GM12864 (cell line): ENCODE data around the gene KCNQ1.

ENCODE experiments used
- DNase-seq: peaks from one replicate; pipeline ENCODE4 v3.0.0-alpha.2; 2011; ENCODE audit warnings: low read depth
- H3K4me3 ChIP-seq: 2 replicates; pipeline ENCODE4 v1.5.1; 2011; ENCODE audit warnings: mild to moderate bottlenecking, low read depth, low read length, control low read depth
- TF ChIP-seq, protein P1 (sequence below): IDR thresholded peaks from 2 replicates; pipeline ENCODE4 v1.5.1; 2011; ENCODE audit warnings: low read depth, mild to moderate bottlenecking, moderate library complexity, low read length, control low read depth, inconsistent platforms; ENCODE audit errors: missing control alignments

KCNQ1 gene

DNA sequence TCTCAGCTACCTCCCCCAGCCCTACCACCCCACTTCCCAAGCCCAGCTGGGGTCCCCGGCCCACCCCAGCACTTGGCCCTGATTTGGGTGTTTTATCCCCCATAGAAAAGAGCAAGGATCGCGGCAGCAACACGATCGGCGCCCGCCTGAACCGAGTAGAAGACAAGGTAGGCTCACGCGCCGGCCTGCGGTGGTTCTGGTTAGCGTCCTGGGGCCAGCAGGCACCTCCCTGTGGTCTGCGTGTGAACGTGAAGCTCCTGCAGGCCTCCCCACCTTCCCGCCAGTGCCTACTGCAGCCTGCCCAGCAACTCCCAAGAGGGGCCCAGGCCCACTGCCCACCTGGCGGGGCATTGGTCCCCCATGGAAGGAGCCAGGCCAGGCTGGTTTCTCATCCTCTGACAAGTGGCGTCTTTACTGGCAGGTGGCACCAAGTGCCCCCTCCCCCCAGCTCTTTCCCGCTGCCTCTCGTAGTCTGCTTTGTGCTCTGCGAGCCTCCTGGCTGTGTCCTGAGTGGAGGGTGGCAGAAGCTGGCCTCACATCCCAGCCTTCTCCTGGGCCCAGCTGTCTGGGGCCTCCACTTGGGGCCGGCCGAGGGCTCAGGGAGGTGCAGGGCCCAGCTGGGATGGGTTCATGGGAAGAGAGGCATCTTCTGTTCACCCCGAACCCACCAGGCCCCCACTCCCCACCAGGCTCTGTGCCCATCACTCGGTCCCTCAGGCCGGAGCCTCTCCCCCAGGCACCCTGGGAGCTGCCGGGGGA, 333.2 kb downstream of the KCNQ1 start:
- TF ChIP-seq, protein P1, sequence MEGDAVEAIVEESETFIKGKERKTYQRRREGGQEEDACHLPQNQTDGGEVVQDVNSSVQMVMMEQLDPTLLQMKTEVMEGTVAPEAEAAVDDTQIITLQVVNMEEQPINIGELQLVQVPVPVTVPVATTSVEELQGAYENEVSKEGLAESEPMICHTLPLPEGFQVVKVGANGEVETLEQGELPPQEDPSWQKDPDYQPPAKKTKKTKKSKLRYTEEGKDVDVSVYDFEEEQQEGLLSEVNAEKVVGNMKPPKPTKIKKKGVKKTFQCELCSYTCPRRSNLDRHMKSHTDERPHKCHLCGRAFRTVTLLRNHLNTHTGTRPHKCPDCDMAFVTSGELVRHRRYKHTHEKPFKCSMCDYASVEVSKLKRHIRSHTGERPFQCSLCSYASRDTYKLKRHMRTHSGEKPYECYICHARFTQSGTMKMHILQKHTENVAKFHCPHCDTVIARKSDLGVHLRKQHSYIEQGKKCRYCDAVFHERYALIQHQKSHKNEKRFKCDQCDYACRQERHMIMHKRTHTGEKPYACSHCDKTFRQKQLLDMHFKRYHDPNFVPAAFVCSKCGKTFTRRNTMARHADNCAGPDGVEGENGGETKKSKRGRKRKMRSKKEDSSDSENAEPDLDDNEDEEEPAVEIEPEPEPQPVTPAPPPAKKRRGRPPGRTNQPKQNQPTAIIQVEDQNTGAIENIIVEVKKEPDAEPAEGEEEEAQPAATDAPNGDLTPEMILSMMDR: no peak
- DNase-seq: no peak
- no peak overlapping the region for H3K4me3 ChIP-seq

DNA sequence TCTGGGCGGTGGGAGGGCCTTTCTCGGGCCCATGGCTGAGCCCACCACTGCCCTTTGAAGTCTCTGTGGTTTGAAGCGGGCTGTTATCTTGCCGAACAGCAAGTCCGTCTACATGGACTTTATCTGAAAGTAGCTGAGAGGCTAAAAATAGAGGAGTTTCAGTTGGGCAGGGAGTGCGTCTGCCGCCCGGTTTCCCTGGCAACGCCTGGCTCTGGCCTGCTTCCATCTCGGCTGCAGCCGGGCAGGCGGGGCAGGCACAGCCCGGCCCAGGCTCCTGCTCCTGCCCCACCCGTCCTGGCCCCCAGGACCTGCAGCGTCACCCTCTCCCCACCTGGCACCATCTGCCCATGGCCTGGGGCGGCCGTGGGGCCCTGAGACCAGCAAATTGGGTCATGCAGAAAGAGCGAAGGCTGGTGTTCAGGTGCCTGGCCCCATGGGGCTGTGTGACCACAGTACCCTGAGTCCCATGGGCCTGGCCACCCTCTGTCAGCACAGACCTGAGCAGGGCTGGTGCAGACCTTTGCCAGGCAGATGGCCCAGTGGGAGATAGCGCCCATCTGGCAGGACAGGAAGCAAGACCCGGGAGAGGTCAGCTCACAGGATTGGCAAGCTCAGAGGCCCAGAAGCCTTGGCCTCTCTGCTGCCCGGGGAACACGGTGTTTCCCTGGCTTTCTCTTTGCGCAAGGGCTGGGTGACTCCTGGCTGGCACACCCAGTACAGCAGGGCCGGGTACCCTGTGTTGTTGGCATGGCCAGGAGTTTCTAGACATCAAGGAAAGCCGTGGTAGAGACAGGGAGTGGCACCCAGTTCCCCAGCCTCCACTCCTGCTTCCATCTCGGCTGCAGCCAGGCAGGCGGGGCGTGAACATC, 334.1 kb downstream of the KCNQ1 start:
- H3K4me3 ChIP-seq: no peak overlapping the region
- no peak for DNase-seq
- TF ChIP-seq, protein P1: no peak

DNA sequence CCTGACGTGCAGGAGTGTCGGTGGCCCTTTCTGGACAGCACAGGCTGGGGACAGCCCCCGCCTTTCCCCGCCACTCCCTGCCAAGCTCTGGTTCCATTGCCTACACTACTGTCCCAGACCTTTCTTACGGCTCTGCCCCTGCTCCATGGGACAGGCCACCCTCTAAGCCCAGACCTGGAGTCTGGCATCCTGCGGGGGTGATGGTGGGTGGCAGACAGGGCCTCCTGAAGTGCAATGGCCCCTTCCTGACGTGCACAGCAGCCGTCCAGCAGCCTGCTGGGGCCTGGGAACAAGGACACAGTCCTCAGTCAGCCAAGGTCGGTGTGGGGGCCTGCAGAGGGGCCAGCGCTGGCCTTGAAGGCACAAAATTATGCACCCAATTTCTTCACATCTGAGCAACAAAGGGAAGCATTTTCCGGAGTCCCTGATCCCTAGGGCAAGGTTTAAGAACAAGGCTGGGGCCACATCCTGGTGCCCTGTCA, 334.7 kb downstream of the KCNQ1 start:
- H3K4me3 ChIP-seq: no peak overlapping the region
- TF ChIP-seq, protein P1: no peak
- no peak for DNase-seq

DNA sequence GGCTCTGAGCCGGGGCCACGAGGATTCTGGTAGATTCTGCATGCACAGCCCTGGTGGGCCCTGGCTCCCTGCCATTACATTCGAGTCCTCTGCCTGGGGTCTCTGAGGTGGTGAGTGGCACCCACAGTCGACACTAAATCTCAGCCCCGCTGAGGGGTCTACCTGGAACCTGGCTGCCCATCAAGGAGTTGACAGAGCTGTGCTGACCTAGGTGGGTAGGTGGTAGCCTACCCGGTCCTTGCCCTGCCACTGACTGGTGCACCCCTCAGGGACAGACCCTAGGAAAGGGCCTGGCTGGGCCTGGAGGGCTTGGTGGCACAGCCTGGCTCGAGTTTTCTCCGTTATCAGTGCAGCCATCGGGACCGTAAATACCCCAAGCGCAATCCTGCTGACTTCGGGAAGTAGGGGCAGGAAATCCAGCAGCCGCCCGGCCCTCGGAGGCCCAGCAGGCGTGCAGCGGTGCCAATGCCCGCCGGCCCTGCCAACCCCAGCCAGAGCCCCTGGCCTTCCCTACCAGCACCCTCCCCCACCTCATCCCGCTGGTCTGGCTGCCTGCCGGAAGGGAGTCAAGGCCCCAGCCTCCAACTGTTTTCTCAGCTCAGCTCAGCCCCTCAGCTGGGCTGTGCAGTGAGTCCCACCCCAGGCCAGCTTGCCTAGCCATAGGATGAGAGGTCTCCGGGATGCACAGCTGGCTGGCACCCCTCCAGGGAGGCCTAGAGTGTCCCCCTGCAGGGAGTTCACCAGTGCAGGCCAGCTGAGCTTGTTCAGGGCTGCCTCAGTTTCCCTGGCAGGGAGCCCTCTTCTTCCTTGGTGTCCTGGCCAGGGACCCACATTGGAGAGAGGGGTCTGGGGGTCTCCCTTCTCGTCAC, 335.4 kb downstream of the KCNQ1 start:
- H3K4me3 ChIP-seq: no peak overlapping the region
- TF ChIP-seq, protein P1: no peak
- no peak for DNase-seq

DNA sequence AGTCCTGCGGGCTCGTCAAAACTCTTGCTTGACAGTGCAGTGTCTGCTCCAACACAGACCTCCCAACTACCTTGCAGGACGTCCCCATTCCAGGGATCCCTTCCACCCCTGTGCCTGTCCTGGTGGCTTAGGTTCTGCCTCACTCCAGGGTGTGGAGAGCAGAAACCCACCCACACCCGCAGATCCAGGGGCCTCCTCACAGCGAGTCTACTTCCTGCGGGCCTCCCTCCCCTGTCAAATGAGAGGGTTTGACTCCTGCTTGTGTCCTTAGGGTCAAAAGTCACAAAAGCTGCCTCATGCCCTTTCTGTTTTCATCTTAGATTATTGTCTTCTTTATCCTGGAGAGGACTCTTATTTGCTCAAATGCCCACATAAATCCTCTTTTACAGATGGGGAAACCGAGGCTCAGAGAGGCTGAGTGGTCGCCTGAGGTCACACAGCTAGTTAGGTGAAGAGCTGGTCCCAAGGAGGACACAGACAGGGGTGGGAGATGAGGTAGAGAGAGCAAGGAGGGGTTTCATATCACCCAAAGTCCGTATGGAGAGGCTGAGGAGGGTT, 336.1 kb downstream of the KCNQ1 start:
- TF ChIP-seq, protein P1: no peak
- DNase-seq: no peak
- H3K4me3 ChIP-seq: no peak overlapping the region

DNA sequence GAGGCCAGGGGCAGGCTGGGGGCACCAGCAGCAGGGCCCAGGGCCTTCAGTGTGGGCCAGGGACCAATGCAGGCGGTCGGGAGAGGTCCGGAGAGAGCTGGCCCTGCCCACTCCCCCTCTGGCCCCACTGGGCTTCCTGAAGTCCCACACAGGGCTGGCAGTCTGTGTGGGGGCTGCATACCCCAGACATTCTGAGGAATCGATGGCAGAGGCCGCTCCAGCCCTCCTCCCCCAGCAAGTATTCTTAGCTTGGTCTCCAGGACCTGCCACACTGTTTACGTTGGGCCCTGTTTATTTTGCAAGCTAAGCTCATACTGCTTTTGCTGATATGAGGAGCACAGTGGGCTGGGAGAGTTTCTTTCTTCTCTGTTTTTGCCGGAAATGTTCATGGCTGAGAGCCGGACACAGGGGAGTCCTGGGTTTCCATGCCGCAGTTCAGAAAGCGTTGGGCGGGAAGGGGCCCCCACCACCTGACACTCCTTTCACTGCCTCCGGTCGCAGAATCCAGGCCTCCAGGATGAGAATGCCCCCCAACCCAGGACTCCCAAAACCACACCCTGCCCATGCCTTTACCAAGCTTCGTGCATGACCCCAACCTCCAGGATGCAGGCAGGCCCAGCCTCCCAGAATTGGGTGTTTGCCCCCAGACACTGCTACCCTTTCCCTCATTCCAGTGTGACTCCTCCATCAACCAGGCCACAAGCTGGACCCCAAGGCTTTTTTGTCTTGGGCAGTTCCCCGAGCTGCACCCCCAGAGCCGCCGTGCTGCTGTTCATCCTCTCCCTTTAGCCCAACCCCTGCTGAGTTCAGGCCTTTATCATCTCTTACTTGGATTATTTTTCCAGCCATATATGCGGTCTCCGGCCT, 336.8 kb downstream of the KCNQ1 start:
- no peak overlapping the region for H3K4me3 ChIP-seq
- TF ChIP-seq, protein P1: no peak
- DNase-seq: no peak
